C4-2B (cell line): ENCODE results near the gene ATXN3L.
"Not testable (repeated sequence)": the region's sequence is repeated elsewhere in the genome, so short reads cannot be mapped to it uniquely, and the experiment has no call there.

Source experiments
- H3K27ac ChIP-seq: fragments of 450-650 bp; 2 replicates; pipeline ENCODE4 v1.5.1; 2017
- CTCF ChIP-seq: fragments of 450-650 bp; conservative IDR thresholded peaks from 2 replicates; pipeline ENCODE4 v1.5.1; 2017; ENCODE audit warnings: mild to moderate bottlenecking
- ZFX ChIP-seq: fragments of 450-650 bp; IDR thresholded peaks from 2 replicates; pipeline ENCODE4 v1.6.1; 2017

Gene ATXN3L

GRCh38 chrX:13307041-13307440, 12.8 kb downstream of the ATXN3L start:
- H3K27ac ChIP-seq: no peak overlapping the region

GRCh38 chrX:13305108-13305507, 14.7 kb downstream of the ATXN3L start:
- no peak overlapping the region for H3K27ac ChIP-seq
- no peak for TF ChIP-seq CTCF
- TF ChIP-seq ZFX: no peak

More at GRCh38 chrX:13307041-13307440, 12.8 kb downstream of the ATXN3L start:
- TF ChIP-seq ZFX: no peak
- no peak for TF ChIP-seq CTCF

GRCh38 chrX:13304052-13304451, 15.8 kb downstream of the ATXN3L start:
- no peak overlapping the region for H3K27ac ChIP-seq

GRCh38 chrX:13303248-13303647, 16.6 kb downstream of the ATXN3L start:
- H3K27ac ChIP-seq: not testable (repeated sequence)

More at GRCh38 chrX:13304052-13304451, 15.8 kb downstream of the ATXN3L start:
- TF ChIP-seq CTCF (no peak), ZFX (no peak)

- H3K27ac ChIP-seq: no peak overlapping the region
- no peak for TF ChIP-seq ZFX
- TF ChIP-seq CTCF: no peak
Observed at GRCh38 chrX:13298836-13299235, 21.0 kb downstream of the ATXN3L start.

GRCh38 chrX:13295841-13296240, 24.0 kb downstream of the ATXN3L start:
- TF ChIP-seq CTCF: no peak
- no peak for TF ChIP-seq ZFX
- H3K27ac ChIP-seq: no peak overlapping the region

GRCh38 chrX:13293700-13294099, 26.2 kb downstream of the ATXN3L start:
- TF ChIP-seq CTCF (no peak), ZFX (no peak)
- no peak overlapping the region for H3K27ac ChIP-seq

- no peak overlapping the region for H3K27ac ChIP-seq
- no peak for TF ChIP-seq CTCF
Observed at GRCh38 chrX:13290891-13291614, 28.8 kb downstream of the ATXN3L start.
